Osteocyte (in vitro differentiated cells): ENCODE measurements around the gene BHMT. TPM values are rescaled to one million over a fixed set of nuclear protein-coding genes. Genes with fewer than 3 reads are reported as not detected.
A peak's percentile ranks its signal among the peaks of the same experiment; 100 is the strongest.

Experiments used
- DNase-seq: peaks from one replicate; pipeline ENCODE4 v3.0.0; 2021; ENCODE audit warnings: mixed read lengths; ENCODE audit not compliant: unreplicated experiment; ENCODE audit errors: extremely low spot score
- H3K27ac Mint-ChIP-seq: one replicate; pipeline ENCODE4 v1.8.0; 2021; ENCODE audit warnings: mild to moderate bottlenecking, mixed read lengths; ENCODE audit not compliant: unreplicated experiment
- H3K27me3 Mint-ChIP-seq: one replicate; pipeline ENCODE4 v1.8.0; 2021; ENCODE audit warnings: mixed read lengths; ENCODE audit not compliant: unreplicated experiment
- H3K36me3 Mint-ChIP-seq: one replicate; pipeline ENCODE4 v1.8.0; 2021; ENCODE audit warnings: mixed read lengths; ENCODE audit not compliant: unreplicated experiment
- H3K4me1 Mint-ChIP-seq: one replicate; pipeline ENCODE4 v1.8.0; 2021; ENCODE audit warnings: mixed read lengths; ENCODE audit not compliant: unreplicated experiment
- H3K4me3 Mint-ChIP-seq: one replicate; pipeline ENCODE4 v1.8.0; 2021; ENCODE audit warnings: mild to moderate bottlenecking, moderate library complexity, mixed read lengths; ENCODE audit not compliant: unreplicated experiment
- H3K9me3 Mint-ChIP-seq: one replicate; pipeline ENCODE4 v1.8.0; 2021; ENCODE audit warnings: mixed read lengths; ENCODE audit not compliant: unreplicated experiment
- CTCF ChIP-seq: fragments of 200-600 bp; sonication (generic); IDR thresholded peaks from 2 replicates; pipeline ENCODE4 v1.5.0; 2021; ENCODE audit warnings: antibody characterized with exemption, mild to moderate bottlenecking, moderate library complexity
- total RNA-seq: library from RNA; stranded (reverse); gene quantifications from 2 replicates; pipeline ENCODE4 v1.2.1, GENCODE V29; 2021

The BHMT gene
- total RNA-seq, 1 donor from 2014 or later = not detected

- no peak for TF ChIP-seq CTCF
- Mint-ChIP-seq H3K9me3 (no peaks in the 10 kb centered on the region), H3K4me1 (peaks cover 14% of the 10 kb centered on the region), H3K27ac (no peak overlapping the region), H3K4me3 (no peak overlapping the region), H3K36me3 (no peaks in the 10 kb centered on the region), H3K27me3 (peaks cover 9% of the 10 kb centered on the region)
- no peak for DNase-seq
These were observed 25.0 kb downstream of the BHMT start for GRCh38 chr5:79136618-79137017.

- no peaks in the 10 kb centered on the region for H3K36me3 Mint-ChIP-seq
- TF ChIP-seq CTCF = no peak
- no peak overlapping the region for H3K27ac Mint-ChIP-seq
- no peak for DNase-seq
- peaks cover 27% of the 10 kb centered on the region for H3K27me3 Mint-ChIP-seq
- H3K4me1 Mint-ChIP-seq = no peaks in the 10 kb centered on the region
- H3K9me3 Mint-ChIP-seq = no peaks in the 10 kb centered on the region
- no peak overlapping the region for H3K4me3 Mint-ChIP-seq
These were observed 28.9 kb downstream of the BHMT start for GRCh38 chr5:79140553-79140952.

- no peak for TF ChIP-seq CTCF
- no peaks in the 10 kb centered on the region for H3K9me3 Mint-ChIP-seq
- H3K36me3 Mint-ChIP-seq = no peaks in the 10 kb centered on the region
- no peak overlapping the region for H3K4me3 Mint-ChIP-seq
- no peak overlapping the region for H3K27ac Mint-ChIP-seq
- H3K27me3 Mint-ChIP-seq = peaks cover 32% of the 10 kb centered on the region
- peak; percentile 53 for DNase-seq
- peaks cover 2% of the 10 kb centered on the region for H3K4me1 Mint-ChIP-seq
These were observed 32.2 kb downstream of the BHMT start for GRCh38 chr5:79143684-79144379.

GRCh38 chr5:79147076-79147475 lies 35.5 kb downstream of the BHMT start:
- Mint-ChIP-seq H3K4me1 (peaks cover 2% of the 10 kb centered on the region), H3K36me3 (no peaks in the 10 kb centered on the region), H3K4me3 (no peak overlapping the region), H3K27ac (no peak overlapping the region), H3K9me3 (no peaks in the 10 kb centered on the region), H3K27me3 (peaks cover 25% of the 10 kb centered on the region)
- no peak for DNase-seq
- no peak for TF ChIP-seq CTCF

- Mint-ChIP-seq H3K4me3 (no peak overlapping the region), H3K9me3 (no peaks in the 10 kb centered on the region), H3K4me1 (peaks cover 2% of the 10 kb centered on the region), H3K27ac (no peak overlapping the region), H3K36me3 (no peaks in the 10 kb centered on the region), H3K27me3 (peaks cover 20% of the 10 kb centered on the region)
- DNase-seq = no peak
- TF ChIP-seq CTCF = no peak
These were observed 37.8 kb downstream of the BHMT start for GRCh38 chr5:79149433-79149832.
